Measurements from ENCODE around the gene PRR3. TPM values are rescaled to one million over a fixed set of nuclear protein-coding genes. Genes with fewer than 3 reads are reported as not detected.

PRR3 gene
- total RNA-seq (10 to 100 TPM; 12.8 to 22.1 (median 19.7) TPM), total RNA-seq (11.7 to 44.8 (median 18.0) reads per million in 29 experiments)
- total RNA-seq (2013) = 22.3 TPM

GRCh38 chr6:30556906-30557682 is at the start of gene PRR3:
TSS of gene PRR3 (plus strand) at chr6:30557295. CDS start at chr6:30557345, 50 bp downstream.
- Mint-ChIP-seq H3K4me1 (peaks cover 45 to 51% (median 51%) of the 10 kb centered on the region in 3 donors), H3K27ac (peak within 1 kb of the TSS; percentile 99 to 100), H3K27me3 (no peaks in the 10 kb centered on the region), H3K9me3 (no peaks in the 10 kb centered on the region), H3K4me3 (peak within 1 kb of the TSS; percentile 98 to 100 (median 98)), H3K36me3 (peaks cover 25% of the 10 kb centered on the region)
- no peaks in the 10 kb centered on the region for H3K27me3 ChIP-seq (replicated peaks in 1 of 2; ENCODE audit: control insufficient read depth in 2 of 2, extremely low read depth in 1 of 2, insufficient read depth in 2 of 2, low read length in 1 of 2)
- DNase-seq = peak in 33 of 35 experiments; percentile 19 to 93 (median 84)
- under 1% methylated on average over 31 of the region's 42 CpGs for WGBS (ENCODE audit: insufficient coverage)
- H3K36me3 ChIP-seq (ENCODE audit: control insufficient read depth in 2 of 2, extremely low read depth in 1 of 2, insufficient read depth in 1 of 2, low read length in 1 of 2) = peaks cover 11 to 33% of the 10 kb centered on the region in 2 donors
- H3K4me1 ChIP-seq (ENCODE audit: control insufficient read depth in 1 of 2, extremely low read depth in 1 of 2, insufficient read depth in 2 of 2, low read length in 2 of 2) = peaks cover 19 to 28% of the 10 kb centered on the region in 2 experiments
- peak within 1 kb of the TSS; percentile 98 for H3K27ac ChIP-seq (ENCODE audit: low read length)
- peak within 1 kb of the TSS; percentile 95 to 97 for H3K4me3 ChIP-seq (ENCODE audit: control insufficient read depth in 1 of 2, extremely low read depth in 1 of 2, low read length in 1 of 2)
- ATAC-seq (replicated peaks in 1 of 4) = peak; percentile 53 to 62 (median 60)
- H3K9me3 ChIP-seq = no peaks in the 10 kb centered on the region
- CTCF ChIA-PET = interaction anchor here in 1 of 2 donors (0.6 to 2.5 kb wide), 9 partner anchors 9 to 174 kb away, joined by 3 to 17 read pairs (median 4); partner anchors contain the start of gene ABCF1
- POLR2A ChIA-PET = interaction anchor here (0.5 to 2.5 kb wide), 10 partner anchors 10 to 231 kb away, joined by 3 to 21 read pairs (median 6); partner anchors contain the start of genes ABCF1 (in 2 of the 2) and TRIM39 (in 1 of the 2)

GRCh38 chr6:30507849-30508827 is 49.0 kb upstream of the PRR3 start:
- 100% methylated on average over 2 of the region's 5 CpGs for WGBS (ENCODE audit: insufficient coverage)
- peaks cover 56 to 76% of the 10 kb centered on the region in 2 experiments for H3K4me1 ChIP-seq (ENCODE audit: control insufficient read depth in 1 of 2, extremely low read depth in 1 of 2, insufficient read depth in 2 of 2, low read length in 2 of 2)
- no peak for DNase-seq
- Mint-ChIP-seq H3K36me3 (no peaks in the 10 kb centered on the region), H3K9me3 (no peaks in the 10 kb centered on the region), H3K4me3 (peak overlapping the region; percentile 10 to 73 (median 43)), H3K4me1 (peaks cover 52 to 62% (median 57%) of the 10 kb centered on the region in 3 donors), H3K27me3 (no peaks in the 10 kb centered on the region), H3K27ac (peak overlapping the region; percentile 80 to 86)
- H3K27me3 ChIP-seq (replicated peaks in 1 of 2; ENCODE audit: control insufficient read depth in 2 of 2, extremely low read depth in 1 of 2, insufficient read depth in 2 of 2, low read length in 1 of 2) = no peaks in the 10 kb centered on the region
- no peak for ATAC-seq (replicated peaks in 1 of 4)
- CTCF ChIA-PET = interaction anchor here (0.5 to 3.8 kb wide), 6 partner anchors 14 to 936 kb away, joined by 3 to 17 read pairs (median 4); no protein-coding TSS in a partner anchor
- H3K9me3 ChIP-seq = no peaks in the 10 kb centered on the region
- POLR2A ChIA-PET = no interaction called here
- peak overlapping the region in 1 of 2 donors; percentile 27 for H3K4me3 ChIP-seq (ENCODE audit: control insufficient read depth in 1 of 2, extremely low read depth in 1 of 2, low read length in 1 of 2)
- H3K27ac ChIP-seq (ENCODE audit: low read length) = peak overlapping the region; percentile 65
- no peaks in the 10 kb centered on the region for H3K36me3 ChIP-seq (ENCODE audit: control insufficient read depth in 2 of 2, extremely low read depth in 1 of 2, insufficient read depth in 1 of 2, low read length in 1 of 2)

GRCh38 chr6:30508890-30509736 is 48.0 kb upstream of the PRR3 start:
- CTCF ChIA-PET = interaction anchor here (0.5 to 3.8 kb wide), 12 partner anchors 13 to 366 kb away, joined by 3 to 17 read pairs (median 3); no protein-coding TSS in a partner anchor
- H3K27me3 Mint-ChIP-seq = no peaks in the 10 kb centered on the region
- Histone ChIP-seq H3K27me3 (replicated peaks in 1 of 2; ENCODE audit: control insufficient read depth in 2 of 2, extremely low read depth in 1 of 2, insufficient read depth in 2 of 2, low read length in 1 of 2) (no peaks in the 10 kb centered on the region), H3K9me3 (no peaks in the 10 kb centered on the region), H3K27ac (ENCODE audit: low read length) (peak overlapping the region; percentile 65), H3K4me3 (ENCODE audit: control insufficient read depth in 1 of 2, extremely low read depth in 1 of 2, low read length in 1 of 2) (peak overlapping the region; percentile 13 to 27), H3K4me1 (ENCODE audit: control insufficient read depth in 1 of 2, extremely low read depth in 1 of 2, insufficient read depth in 2 of 2, low read length in 2 of 2) (peaks cover 60 to 83% of the 10 kb centered on the region in 2 experiments), H3K36me3 (ENCODE audit: control insufficient read depth in 2 of 2, extremely low read depth in 1 of 2, insufficient read depth in 1 of 2, low read length in 1 of 2) (no peaks in the 10 kb centered on the region)
- H3K4me1 Mint-ChIP-seq = peaks cover 53 to 68% (median 59%) of the 10 kb centered on the region in 3 donors
- ATAC-seq (replicated peaks in 1 of 4) = peak; percentile 80 to 87 (median 85)
- DNase-seq = peak in 5 of 35 experiments; percentile 31 to 84 (median 45)
- H3K4me3 Mint-ChIP-seq = peak overlapping the region; percentile 10 to 73 (median 43)
- no peaks in the 10 kb centered on the region for H3K36me3 Mint-ChIP-seq
- POLR2A ChIA-PET = interaction anchor here (0.6 to 1.3 kb wide), 6 partner anchors 15 to 227 kb away, joined by 3 to 6 read pairs (median 4); no protein-coding TSS in a partner anchor
- H3K9me3 Mint-ChIP-seq = no peaks in the 10 kb centered on the region
- peak overlapping the region; percentile 80 to 86 for H3K27ac Mint-ChIP-seq
- WGBS (ENCODE audit: insufficient coverage) = no CpG with 5 or more reads among the region's 5 CpGs

GRCh38 chr6:30510419-30511168 is 46.5 kb upstream of the PRR3 start:
- H3K9me3 ChIP-seq = no peaks in the 10 kb centered on the region
- ATAC-seq (replicated peaks in 1 of 4) = no peak
- Mint-ChIP-seq H3K27ac (peak overlapping the region; percentile 71), H3K36me3 (no peaks in the 10 kb centered on the region), H3K27me3 (no peaks in the 10 kb centered on the region), H3K9me3 (no peaks in the 10 kb centered on the region), H3K4me1 (peaks cover 68 to 81% (median 70%) of the 10 kb centered on the region in 3 donors), H3K4me3 (peak overlapping the region in 1 of 3 donors; percentile 73)
- no peaks in the 10 kb centered on the region for H3K27me3 ChIP-seq (replicated peaks in 1 of 2; ENCODE audit: control insufficient read depth in 2 of 2, extremely low read depth in 1 of 2, insufficient read depth in 2 of 2, low read length in 1 of 2)
- no peak overlapping the region for H3K4me3 ChIP-seq (ENCODE audit: control insufficient read depth in 1 of 2, extremely low read depth in 1 of 2, low read length in 1 of 2)
- H3K36me3 ChIP-seq (ENCODE audit: control insufficient read depth in 2 of 2, extremely low read depth in 1 of 2, insufficient read depth in 1 of 2, low read length in 1 of 2) = no peaks in the 10 kb centered on the region
- DNase-seq = no peak
- WGBS (ENCODE audit: insufficient coverage) = 95% methylated on average over 7 of the region's 10 CpGs
- CTCF ChIA-PET = interaction anchor here (0.5 to 3.8 kb wide), 4 partner anchors 17 to 37 kb away, joined by 3 to 17 read pairs (median 8); no protein-coding TSS in a partner anchor
- POLR2A ChIA-PET = interaction anchor here (0.5 to 1.1 kb wide), 5 partner anchors 17 to 103 kb away, joined by 3 to 4 read pairs (median 3); partner anchors contain the start of gene ABCF1 (in 1 of the 2)
- H3K27ac ChIP-seq (ENCODE audit: low read length) = peak overlapping the region; percentile 65
- peaks cover 65 to 91% of the 10 kb centered on the region in 2 experiments for H3K4me1 ChIP-seq (ENCODE audit: control insufficient read depth in 1 of 2, extremely low read depth in 1 of 2, insufficient read depth in 2 of 2, low read length in 2 of 2)

- Mint-ChIP-seq H3K27me3 (no peaks in the 10 kb centered on the region), H3K9me3 (no peaks in the 10 kb centered on the region), H3K4me1 (peaks cover 69 to 81% (median 74%) of the 10 kb centered on the region in 3 donors), H3K4me3 (peak overlapping the region in 2 of 3 donors; percentile 7 to 65), H3K36me3 (no peaks in the 10 kb centered on the region), H3K27ac (peak overlapping the region; percentile 71)
- ATAC-seq (replicated peaks in 1 of 4) (no peak), DNase-seq (no peak)
- Histone ChIP-seq H3K4me3 (ENCODE audit: control insufficient read depth in 1 of 2, extremely low read depth in 1 of 2, low read length in 1 of 2) (peak overlapping the region in 1 of 2 donors; percentile 18), H3K36me3 (ENCODE audit: control insufficient read depth in 2 of 2, extremely low read depth in 1 of 2, insufficient read depth in 1 of 2, low read length in 1 of 2) (no peaks in the 10 kb centered on the region), H3K27ac (ENCODE audit: low read length) (peak overlapping the region; percentile 65), H3K27me3 (replicated peaks in 1 of 2; ENCODE audit: control insufficient read depth in 2 of 2, extremely low read depth in 1 of 2, insufficient read depth in 2 of 2, low read length in 1 of 2) (no peaks in the 10 kb centered on the region), H3K4me1 (ENCODE audit: control insufficient read depth in 1 of 2, extremely low read depth in 1 of 2, insufficient read depth in 2 of 2, low read length in 2 of 2) (peaks cover 61 to 92% of the 10 kb centered on the region in 2 experiments), H3K9me3 (no peaks in the 10 kb centered on the region)
- POLR2A ChIA-PET = interaction anchor here (0.5 to 1.1 kb wide), 6 partner anchors 17 to 102 kb away, joined by 3 to 4 read pairs (median 3); partner anchors contain the start of gene ABCF1 (in 1 of the 2)
- 83% methylated on average over 5 of the region's 5 CpGs for WGBS (ENCODE audit: insufficient coverage)
- CTCF ChIA-PET = interaction anchor here in 1 of 2 donors (0.7 to 3.8 kb wide), 3 partner anchors 10 to 21 kb away, joined by 3 to 17 read pairs (median 12); no protein-coding TSS in a partner anchor
Measured at GRCh38 chr6:30511169-30511546, 45.9 kb upstream of the PRR3 start.
